Measurements from ENCODE around the gene NBL1. TPM values are rescaled to one million over a fixed set of nuclear protein-coding genes. Genes with fewer than 3 reads are reported as not detected.

NBL1 gene
- total and polyA plus RNA-seq, 2 experiments from 2014 or later: 22.3 to 46.9 TPM

DNA sequence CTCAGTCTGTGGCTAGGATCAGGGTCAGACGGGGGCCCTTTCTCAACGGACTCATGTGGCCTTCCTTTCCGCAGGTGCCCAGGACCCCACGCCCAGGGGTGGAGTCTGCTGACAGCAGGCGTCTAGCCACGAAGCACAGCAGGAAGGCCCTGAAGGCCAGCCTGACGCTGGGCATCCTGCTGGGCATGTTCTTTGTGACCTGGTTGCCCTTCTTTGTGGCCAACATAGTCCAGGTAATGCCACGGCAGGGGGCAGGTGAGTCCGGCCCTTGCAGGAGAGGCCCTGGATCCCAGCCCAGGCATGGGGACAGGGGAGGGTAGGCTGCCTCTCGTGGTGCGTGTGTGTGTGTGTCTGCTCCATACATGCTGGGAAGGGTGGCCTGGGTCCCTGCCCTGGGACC, 34.4 kb downstream of the NBL1 start:
- H3K9me2 ChIP-seq (replicated peaks; ENCODE audit: insufficient read depth): no peaks in the 10 kb centered on the region
- no peaks in the 10 kb centered on the region for H4K20me1 ChIP-seq (ENCODE audit: insufficient read depth, poor library complexity, severe bottlenecking)
- no peaks in the 10 kb centered on the region for H3K9me3 ChIP-seq (ENCODE audit: low read depth)
- H3K4me2 ChIP-seq: no peak overlapping the region
- no peaks in the 10 kb centered on the region for H3K79me2 ChIP-seq
- no peak overlapping the region for H2AFZ ChIP-seq
- no peaks in the 10 kb centered on the region for H3K4me1 ChIP-seq (ENCODE audit: insufficient read depth)
- no peaks in the 10 kb centered on the region for H3K36me3 ChIP-seq (replicated peaks; ENCODE audit: insufficient read depth, low read depth)
- no peak for DNase-seq (ENCODE audit: low spot score)
- H3K27ac ChIP-seq: no peak overlapping the region
- H3K4me3 ChIP-seq: no peak overlapping the region
- WGBS (ENCODE audit: low lambda C conversion rate, missing lambda C conversion rate): 81% methylated on average over 11 of the region's 11 CpGs
- no peak for TF ChIP-seq EZH2phosphoT487 (IDR thresholded peaks at IDR 0.05; ENCODE audit: low read depth, severe bottlenecking, unreplicated experiment)
- TF ChIP-seq, protein P1, sequence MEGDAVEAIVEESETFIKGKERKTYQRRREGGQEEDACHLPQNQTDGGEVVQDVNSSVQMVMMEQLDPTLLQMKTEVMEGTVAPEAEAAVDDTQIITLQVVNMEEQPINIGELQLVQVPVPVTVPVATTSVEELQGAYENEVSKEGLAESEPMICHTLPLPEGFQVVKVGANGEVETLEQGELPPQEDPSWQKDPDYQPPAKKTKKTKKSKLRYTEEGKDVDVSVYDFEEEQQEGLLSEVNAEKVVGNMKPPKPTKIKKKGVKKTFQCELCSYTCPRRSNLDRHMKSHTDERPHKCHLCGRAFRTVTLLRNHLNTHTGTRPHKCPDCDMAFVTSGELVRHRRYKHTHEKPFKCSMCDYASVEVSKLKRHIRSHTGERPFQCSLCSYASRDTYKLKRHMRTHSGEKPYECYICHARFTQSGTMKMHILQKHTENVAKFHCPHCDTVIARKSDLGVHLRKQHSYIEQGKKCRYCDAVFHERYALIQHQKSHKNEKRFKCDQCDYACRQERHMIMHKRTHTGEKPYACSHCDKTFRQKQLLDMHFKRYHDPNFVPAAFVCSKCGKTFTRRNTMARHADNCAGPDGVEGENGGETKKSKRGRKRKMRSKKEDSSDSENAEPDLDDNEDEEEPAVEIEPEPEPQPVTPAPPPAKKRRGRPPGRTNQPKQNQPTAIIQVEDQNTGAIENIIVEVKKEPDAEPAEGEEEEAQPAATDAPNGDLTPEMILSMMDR (IDR thresholded peaks at IDR 0.05; ENCODE audit: poor library complexity): no peak
- TF ChIP-seq EZH2 (IDR thresholded peaks at IDR 0.05; ENCODE audit: borderline replicate concordance): no peak
- H3K27me3 ChIP-seq: no peaks in the 10 kb centered on the region

DNA sequence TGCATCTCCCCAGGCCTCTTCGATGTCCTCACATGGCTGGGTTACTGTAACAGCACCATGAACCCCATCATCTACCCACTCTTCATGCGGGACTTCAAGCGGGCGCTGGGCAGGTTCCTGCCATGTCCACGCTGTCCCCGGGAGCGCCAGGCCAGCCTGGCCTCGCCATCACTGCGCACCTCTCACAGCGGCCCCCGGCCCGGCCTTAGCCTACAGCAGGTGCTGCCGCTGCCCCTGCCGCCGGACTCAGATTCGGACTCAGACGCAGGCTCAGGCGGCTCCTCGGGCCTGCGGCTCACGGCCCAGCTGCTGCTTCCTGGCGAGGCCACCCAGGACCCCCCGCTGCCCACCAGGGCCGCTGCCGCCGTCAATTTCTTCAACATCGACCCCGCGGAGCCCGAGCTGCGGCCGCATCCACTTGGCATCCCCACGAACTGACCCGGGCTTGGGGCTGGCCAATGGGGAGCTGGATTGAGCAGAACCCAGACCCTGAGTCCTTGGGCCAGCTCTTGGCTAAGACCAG, 34.9 kb downstream of the NBL1 start:
- H2AFZ ChIP-seq: no peak overlapping the region
- TF ChIP-seq EZH2phosphoT487 (IDR thresholded peaks at IDR 0.05; ENCODE audit: low read depth, severe bottlenecking, unreplicated experiment) (no peak), EZH2 (IDR thresholded peaks at IDR 0.05; ENCODE audit: borderline replicate concordance) (no peak)
- TF ChIP-seq, protein P1 (IDR thresholded peaks at IDR 0.05; ENCODE audit: poor library complexity): no peak
- no peak overlapping the region for H3K4me3 ChIP-seq
- no peaks in the 10 kb centered on the region for H4K20me1 ChIP-seq (ENCODE audit: insufficient read depth, poor library complexity, severe bottlenecking)
- no peak for DNase-seq (ENCODE audit: low spot score)
- no peaks in the 10 kb centered on the region for H3K9me2 ChIP-seq (replicated peaks; ENCODE audit: insufficient read depth)
- H3K36me3 ChIP-seq (replicated peaks; ENCODE audit: insufficient read depth, low read depth): no peaks in the 10 kb centered on the region
- no peaks in the 10 kb centered on the region for H3K9me3 ChIP-seq (ENCODE audit: low read depth)
- WGBS (ENCODE audit: low lambda C conversion rate, missing lambda C conversion rate): 94% methylated on average over 31 of the region's 34 CpGs
- no peaks in the 10 kb centered on the region for H3K79me2 ChIP-seq
- H3K27ac ChIP-seq: no peak overlapping the region
- H3K27me3 ChIP-seq: no peaks in the 10 kb centered on the region
- H3K4me1 ChIP-seq (ENCODE audit: insufficient read depth): no peaks in the 10 kb centered on the region
- no peak overlapping the region for H3K4me2 ChIP-seq

DNA sequence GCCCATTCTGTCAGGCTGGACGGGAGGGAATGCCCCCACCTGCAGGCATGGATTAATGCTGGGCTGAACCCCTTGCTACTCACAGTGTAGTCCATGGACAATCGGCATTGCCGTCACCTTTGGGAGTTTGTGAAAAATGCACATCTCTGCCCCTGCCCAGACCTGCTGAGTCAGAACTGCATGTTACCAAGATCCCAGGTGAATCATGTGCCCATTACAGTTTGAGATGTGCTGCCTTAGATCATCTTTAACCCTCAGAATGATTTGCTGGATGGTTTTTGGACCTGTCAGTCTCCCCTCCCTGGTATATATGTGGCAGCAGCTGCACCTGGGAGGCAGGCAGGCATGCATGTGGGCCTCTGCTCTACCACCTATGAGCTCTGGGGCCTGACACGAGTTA, 35.6 kb downstream of the NBL1 start:
- WGBS (ENCODE audit: low lambda C conversion rate, missing lambda C conversion rate): 81% methylated on average over 4 of the region's 4 CpGs
- Histone ChIP-seq H3K27me3 (no peaks in the 10 kb centered on the region), H3K4me1 (ENCODE audit: insufficient read depth) (no peaks in the 10 kb centered on the region), H2AFZ (no peak overlapping the region), H3K9me3 (ENCODE audit: low read depth) (no peaks in the 10 kb centered on the region), H3K9me2 (replicated peaks; ENCODE audit: insufficient read depth) (no peaks in the 10 kb centered on the region), H3K79me2 (no peaks in the 10 kb centered on the region), H3K4me2 (no peak overlapping the region), H4K20me1 (ENCODE audit: insufficient read depth, poor library complexity, severe bottlenecking) (no peaks in the 10 kb centered on the region), H3K4me3 (no peak overlapping the region), H3K36me3 (replicated peaks; ENCODE audit: insufficient read depth, low read depth) (no peaks in the 10 kb centered on the region), H3K27ac (no peak overlapping the region)
- TF ChIP-seq EZH2phosphoT487 (IDR thresholded peaks at IDR 0.05; ENCODE audit: low read depth, severe bottlenecking, unreplicated experiment) (no peak), EZH2 (IDR thresholded peaks at IDR 0.05; ENCODE audit: borderline replicate concordance) (no peak)
- TF ChIP-seq, protein P1 (IDR thresholded peaks at IDR 0.05; ENCODE audit: poor library complexity): no peak
- DNase-seq (ENCODE audit: low spot score): no peak

DNA sequence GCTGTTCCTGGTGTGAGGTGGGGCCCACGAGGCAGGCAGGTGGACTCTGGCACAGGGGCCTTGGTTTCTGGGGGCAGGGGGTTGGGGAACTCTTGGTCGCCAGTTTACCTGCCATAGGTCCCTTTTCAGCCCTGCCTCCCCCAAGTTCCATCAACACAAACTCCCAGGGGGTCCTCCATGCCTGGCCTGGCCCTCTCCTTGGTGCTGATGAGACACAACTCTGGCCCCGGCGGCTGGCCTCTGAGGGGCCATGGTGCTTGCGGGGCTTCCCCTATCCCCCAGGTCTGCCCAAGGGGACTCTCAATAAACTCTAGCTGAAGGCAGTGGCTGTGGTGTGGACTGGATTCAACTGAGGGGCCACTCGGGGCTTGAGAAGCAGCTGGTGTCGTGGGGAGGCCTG, 36.5 kb downstream of the NBL1 start:
- no peaks in the 10 kb centered on the region for H3K9me3 ChIP-seq (ENCODE audit: low read depth)
- DNase-seq (ENCODE audit: low spot score): no peak
- H4K20me1 ChIP-seq (ENCODE audit: insufficient read depth, poor library complexity, severe bottlenecking): no peaks in the 10 kb centered on the region
- no peak overlapping the region for H3K4me3 ChIP-seq
- H3K36me3 ChIP-seq (replicated peaks; ENCODE audit: insufficient read depth, low read depth): no peaks in the 10 kb centered on the region
- WGBS (ENCODE audit: low lambda C conversion rate, missing lambda C conversion rate): 71% methylated on average over 7 of the region's 7 CpGs
- H3K4me2 ChIP-seq: no peak overlapping the region
- TF ChIP-seq, protein P1 (IDR thresholded peaks at IDR 0.05; ENCODE audit: poor library complexity): no peak
- TF ChIP-seq EZH2 (IDR thresholded peaks at IDR 0.05; ENCODE audit: borderline replicate concordance) (no peak), EZH2phosphoT487 (IDR thresholded peaks at IDR 0.05; ENCODE audit: low read depth, severe bottlenecking, unreplicated experiment) (no peak)
- no peaks in the 10 kb centered on the region for H3K9me2 ChIP-seq (replicated peaks; ENCODE audit: insufficient read depth)
- no peaks in the 10 kb centered on the region for H3K79me2 ChIP-seq
- H3K4me1 ChIP-seq (ENCODE audit: insufficient read depth): no peaks in the 10 kb centered on the region
- H3K27ac ChIP-seq: no peak overlapping the region
- no peak overlapping the region for H2AFZ ChIP-seq
- no peaks in the 10 kb centered on the region for H3K27me3 ChIP-seq
